Amniotic epithelial cell (primary cell): ENCODE measurements around the gene SRL.
A peak's percentile ranks its signal among the peaks of the same experiment; 100 is the strongest.

Experiments used
- DNase-seq: peaks from one replicate; pipeline ENCODE4 v3.0.0-alpha.2; 2010; ENCODE audit warnings: low read depth

Gene SRL

GRCh38 chr16:4241928-4242283, at the start of gene SRL:
Gene SRL (minus strand): TSS chr16:4242080. CDS start chr16:4242067, 13 bp downstream.
- no peak for DNase-seq

DNA sequence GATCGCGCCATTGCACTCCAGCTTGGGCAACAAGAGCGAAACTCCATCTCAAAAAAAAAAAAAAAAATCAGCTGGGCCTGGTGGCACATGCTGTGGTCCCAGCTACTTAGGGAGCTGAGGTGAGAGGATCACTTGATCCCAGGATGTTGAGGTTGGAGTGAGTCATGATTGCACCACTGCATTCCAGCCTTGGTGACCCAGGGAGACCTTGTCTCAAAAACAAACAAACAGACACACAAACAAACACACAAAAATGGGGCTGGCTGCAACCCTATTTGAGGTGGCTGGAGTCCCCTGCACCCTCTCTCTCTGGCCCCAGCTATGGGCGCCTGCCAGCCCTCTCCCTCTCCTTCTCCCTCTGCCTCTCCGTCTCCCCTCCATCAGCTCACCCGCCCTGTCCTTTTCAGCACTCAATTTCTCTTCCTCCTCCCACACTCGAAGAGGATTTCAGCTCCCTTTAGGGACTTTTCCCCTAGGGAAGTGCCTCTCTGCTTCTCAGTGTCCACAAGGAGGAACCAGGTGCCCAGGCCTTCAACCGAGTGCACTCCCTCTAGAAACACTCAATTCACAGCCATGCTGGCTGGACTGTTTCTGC, 48.5 kb upstream of the SRL start:
- peak; percentile 93 for DNase-seq

DNA sequence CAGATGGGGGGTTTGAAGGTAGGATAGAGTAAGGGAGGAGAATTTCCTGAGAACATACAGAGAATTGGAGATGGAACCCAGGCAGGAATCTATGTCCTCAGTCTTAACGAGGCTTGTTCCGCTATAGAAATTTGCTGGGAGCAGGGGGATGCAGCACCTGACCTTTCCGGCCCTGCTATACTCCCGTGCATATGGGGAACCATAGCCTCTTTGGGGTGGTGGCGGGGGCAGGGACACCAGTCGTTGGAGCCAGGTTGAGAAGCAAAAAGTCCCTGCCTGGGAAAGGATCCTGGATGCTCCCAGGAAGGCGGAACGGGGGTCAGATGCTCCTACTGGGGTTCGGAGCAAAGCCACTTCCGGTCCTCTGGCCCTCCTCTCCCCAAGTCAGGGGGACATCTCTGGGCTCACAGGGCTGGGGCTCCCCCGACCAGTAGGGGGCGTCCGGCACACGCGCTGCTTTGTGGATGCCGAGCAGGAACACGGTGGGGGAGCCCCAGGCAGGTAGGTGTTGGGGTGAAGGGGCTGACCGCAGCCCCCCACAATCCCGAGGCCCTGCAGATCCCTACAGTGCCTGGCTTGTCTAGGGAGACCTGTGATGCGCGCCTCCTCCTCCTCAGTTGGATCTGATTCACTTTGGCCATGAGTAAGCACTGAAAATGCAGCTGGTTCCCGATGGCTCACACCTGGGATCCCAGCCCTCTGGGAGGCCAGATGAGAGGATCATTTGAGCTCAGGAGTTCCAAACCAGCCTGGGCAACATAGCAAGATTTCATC, 46.5 kb upstream of the SRL start:
- DNase-seq, result peak; percentile 47

GRCh38 chr16:4285167-4285566, 43.3 kb upstream of the SRL start:
- no peak for DNase-seq

GRCh38 chr16:4283939-4284338, 42.1 kb upstream of the SRL start:
- DNase-seq, result peak; percentile 19

GRCh38 chr16:4283441-4283840, 41.6 kb upstream of the SRL start:
- no peak for DNase-seq

- DNase-seq, result no peak
Observed at GRCh38 chr16:4280625-4281024, 38.7 kb upstream of the SRL start.

DNA sequence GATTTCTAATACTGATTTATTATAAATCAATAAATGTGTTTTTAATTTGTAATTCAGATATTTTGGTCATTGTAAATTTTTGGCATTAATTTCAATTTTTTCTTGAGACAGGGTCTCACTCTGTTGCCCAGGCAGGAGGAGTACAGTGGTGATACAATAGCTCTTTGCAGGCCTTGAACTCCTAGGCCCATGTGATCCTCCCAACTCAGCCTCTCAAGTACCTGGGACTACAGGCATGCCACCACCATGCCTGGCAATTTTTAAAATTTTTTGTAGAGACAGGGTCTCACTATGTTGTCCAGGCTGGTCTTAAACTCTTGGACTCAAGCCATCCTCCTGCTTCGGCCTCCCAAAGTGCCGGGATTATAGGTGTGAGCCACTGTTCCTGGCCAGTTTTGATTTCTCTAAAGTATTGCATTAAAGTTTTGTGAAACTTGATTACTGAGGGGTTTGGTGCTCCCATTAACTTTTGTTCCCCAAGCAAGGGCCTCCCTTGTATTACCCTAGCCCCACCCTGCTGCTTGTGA, 36.2 kb upstream of the SRL start:
- DNase-seq, result no peak

DNA sequence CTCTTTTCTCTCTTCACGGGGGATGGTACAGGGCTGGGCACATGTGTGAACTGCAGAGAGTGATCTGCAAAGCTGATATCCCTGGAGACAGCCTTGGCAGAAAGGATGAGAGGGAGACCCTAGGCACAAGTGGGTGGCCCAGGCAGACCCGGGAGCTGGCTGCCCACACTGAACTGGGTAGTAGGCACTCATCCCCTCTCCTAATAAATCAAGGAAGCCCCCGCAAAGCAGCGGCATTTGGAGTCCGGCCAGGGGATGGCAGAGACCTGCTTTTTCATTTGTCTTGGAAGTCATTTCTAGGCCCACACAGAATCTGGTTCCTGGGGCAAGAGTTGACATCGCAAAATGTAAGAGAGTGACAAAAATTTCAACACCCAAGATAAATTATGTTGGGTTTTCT, 34.0 kb upstream of the SRL start:
- no peak for DNase-seq

GRCh38 chr16:4273858-4274311, 32.0 kb upstream of the SRL start:
- peak; percentile 45 for DNase-seq

DNA sequence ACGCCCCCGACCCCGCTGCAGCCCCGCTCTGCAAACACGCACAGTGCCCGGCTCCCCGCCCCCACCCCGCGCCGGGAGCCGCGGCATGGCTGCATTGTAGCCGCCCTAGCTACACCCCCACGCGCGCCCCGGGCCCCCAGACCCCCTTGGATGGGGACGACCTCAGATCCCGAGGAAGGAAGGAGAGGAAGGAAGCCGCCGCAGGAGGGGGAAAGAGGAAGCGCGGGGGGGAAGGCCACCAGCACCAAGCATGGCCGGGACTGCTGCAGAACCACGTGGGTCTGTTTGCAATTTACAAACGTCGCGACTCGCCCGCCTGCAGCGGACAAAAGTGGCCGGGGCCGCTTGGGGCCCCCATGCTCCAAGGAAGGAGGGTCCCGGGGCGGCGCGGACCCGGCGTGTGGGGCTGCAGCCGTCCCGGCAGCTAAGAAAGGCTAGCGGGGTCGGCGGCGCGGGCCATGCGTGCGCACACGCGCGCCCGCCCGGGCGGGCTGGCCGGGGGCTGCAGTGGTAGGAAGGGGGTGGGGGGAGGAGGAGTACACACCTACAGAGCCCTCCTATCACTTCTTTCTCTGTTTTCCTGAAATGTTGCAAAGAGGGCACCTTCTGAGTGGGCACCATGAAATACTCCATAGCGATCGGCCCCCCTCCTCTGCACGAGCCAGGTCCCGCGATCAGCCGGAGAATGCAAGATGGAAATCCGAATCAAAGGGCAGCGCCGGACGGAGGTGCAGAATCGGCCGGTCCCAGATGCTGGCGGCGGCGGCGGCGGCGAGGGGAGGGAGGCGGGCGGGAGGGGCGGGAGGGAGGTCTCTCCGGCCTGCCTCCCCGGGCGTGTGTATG, 30.5 kb upstream of the SRL start:
- DNase-seq, result no peak

GRCh38 chr16:4271176-4272113, 29.6 kb upstream of the SRL start:
- DNase-seq, result peak; percentile 91

DNA sequence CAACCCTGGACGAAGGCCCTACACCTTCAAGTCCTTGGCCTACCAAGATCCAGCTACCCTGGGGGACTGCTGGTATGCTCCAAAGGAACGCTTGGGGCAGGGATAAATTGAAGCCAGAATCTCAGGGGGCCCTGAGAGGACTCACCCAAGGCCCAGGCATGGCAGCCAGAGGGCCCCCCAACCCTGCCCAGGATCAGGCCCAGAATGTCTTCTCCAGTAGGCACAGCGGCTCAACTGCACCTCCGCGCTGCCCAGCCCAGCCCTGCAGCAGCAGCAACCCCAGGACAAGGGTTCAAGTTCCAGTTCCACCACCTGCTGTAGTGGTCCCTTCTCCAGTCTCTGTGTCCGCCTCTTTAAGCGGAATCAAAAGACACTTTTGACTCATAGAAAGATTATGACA, 28.7 kb upstream of the SRL start:
- DNase-seq, result no peak

GRCh38 chr16:4270091-4270490, 28.2 kb upstream of the SRL start:
- no peak for DNase-seq

- DNase-seq, result peak; percentile 56
Observed at GRCh38 chr16:4266372-4266771, 24.5 kb upstream of the SRL start.

GRCh38 chr16:4265676-4266075, 23.8 kb upstream of the SRL start:
- no peak for DNase-seq

- no peak for DNase-seq
Observed at GRCh38 chr16:4264546-4264945, 22.7 kb upstream of the SRL start.

- DNase-seq, result peak; percentile 79
Observed at GRCh38 chr16:4263504-4264436, 21.9 kb upstream of the SRL start.

- DNase-seq, result no peak
Observed at GRCh38 chr16:4262303-4262835, 20.5 kb upstream of the SRL start.

GRCh38 chr16:4261557-4262172, 19.8 kb upstream of the SRL start:
- peak; percentile 66 for DNase-seq
